ENCODE measurements around the gene MAP1LC3A.
A peak's percentile ranks its signal among the peaks of the same experiment; 100 is the strongest.

The MAP1LC3A gene

GRCh38 chr20:34535301-34535840 is 23.1 kb upstream of the MAP1LC3A start:
- TF ChIP-seq, protein P1, sequence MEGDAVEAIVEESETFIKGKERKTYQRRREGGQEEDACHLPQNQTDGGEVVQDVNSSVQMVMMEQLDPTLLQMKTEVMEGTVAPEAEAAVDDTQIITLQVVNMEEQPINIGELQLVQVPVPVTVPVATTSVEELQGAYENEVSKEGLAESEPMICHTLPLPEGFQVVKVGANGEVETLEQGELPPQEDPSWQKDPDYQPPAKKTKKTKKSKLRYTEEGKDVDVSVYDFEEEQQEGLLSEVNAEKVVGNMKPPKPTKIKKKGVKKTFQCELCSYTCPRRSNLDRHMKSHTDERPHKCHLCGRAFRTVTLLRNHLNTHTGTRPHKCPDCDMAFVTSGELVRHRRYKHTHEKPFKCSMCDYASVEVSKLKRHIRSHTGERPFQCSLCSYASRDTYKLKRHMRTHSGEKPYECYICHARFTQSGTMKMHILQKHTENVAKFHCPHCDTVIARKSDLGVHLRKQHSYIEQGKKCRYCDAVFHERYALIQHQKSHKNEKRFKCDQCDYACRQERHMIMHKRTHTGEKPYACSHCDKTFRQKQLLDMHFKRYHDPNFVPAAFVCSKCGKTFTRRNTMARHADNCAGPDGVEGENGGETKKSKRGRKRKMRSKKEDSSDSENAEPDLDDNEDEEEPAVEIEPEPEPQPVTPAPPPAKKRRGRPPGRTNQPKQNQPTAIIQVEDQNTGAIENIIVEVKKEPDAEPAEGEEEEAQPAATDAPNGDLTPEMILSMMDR (IDR thresholded peaks at IDR 0.05; ENCODE audit: control insufficient read depth, insufficient read depth, low read depth, low read length, missing control alignments), result no peak
- H3K4me3 ChIP-seq (ENCODE audit: control insufficient read depth, low read depth, low read length), result no peak overlapping the region
- no peak for DNase-seq (ENCODE audit: low read depth)

DNA sequence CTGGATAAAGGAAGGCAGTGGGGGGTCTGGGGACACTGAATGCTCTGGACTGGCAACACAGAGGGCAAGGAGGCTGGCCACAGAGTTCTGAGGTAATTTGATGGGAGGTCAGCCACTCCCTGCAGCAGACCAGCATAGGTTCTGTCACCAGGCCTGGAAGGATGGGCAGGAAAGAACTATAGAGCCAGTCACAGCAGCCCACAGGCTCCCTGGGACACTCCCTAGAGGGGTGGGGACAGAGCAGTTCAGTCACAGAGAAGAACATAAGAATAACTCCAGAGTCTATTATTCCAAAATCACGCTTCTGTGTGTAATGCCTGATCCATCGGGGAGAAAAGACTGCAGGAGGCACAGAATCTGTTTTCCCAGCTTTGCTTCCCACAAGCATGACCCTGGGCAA is 22.7 kb upstream of the MAP1LC3A start:
- H3K4me3 ChIP-seq (ENCODE audit: control insufficient read depth, low read depth, low read length), result no peak overlapping the region
- TF ChIP-seq, protein P1 (IDR thresholded peaks at IDR 0.05; ENCODE audit: control insufficient read depth, insufficient read depth, low read depth, low read length, missing control alignments), result no peak
- no peak for DNase-seq (ENCODE audit: low read depth)

DNA sequence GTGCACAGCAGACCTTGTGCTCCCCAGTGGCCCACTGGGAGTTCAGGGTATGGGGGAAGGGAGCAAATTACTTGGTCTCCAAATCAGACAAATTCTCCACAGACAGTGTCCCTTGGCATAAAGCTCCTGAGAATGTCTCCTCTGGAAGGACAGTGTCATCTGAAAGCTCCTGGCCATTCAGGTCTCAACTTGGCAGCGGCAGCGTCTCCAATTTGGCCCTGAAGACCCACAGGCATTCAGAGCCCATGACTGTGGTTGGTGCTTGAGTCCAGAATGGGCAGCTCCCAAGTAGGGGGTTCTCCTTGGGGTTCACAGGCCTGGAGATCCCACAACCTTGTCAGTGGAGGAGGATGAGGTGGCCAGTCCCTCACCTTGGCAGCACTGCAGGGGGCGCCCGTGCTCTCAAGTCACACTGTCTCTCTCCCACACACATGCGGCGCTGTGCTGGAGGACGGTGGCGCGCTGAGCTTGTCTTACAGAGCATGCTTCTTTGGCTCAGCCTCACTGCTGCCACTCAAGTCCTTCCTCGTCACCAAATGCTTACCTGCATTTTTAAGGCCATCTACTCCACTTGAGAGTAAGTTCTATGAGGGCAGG is 21.6 kb upstream of the MAP1LC3A start:
- DNase-seq (ENCODE audit: low read depth), result no peak
- H3K4me3 ChIP-seq (ENCODE audit: control insufficient read depth, low read depth, low read length), result no peak overlapping the region
- TF ChIP-seq, protein P1 (IDR thresholded peaks at IDR 0.05; ENCODE audit: control insufficient read depth, insufficient read depth, low read depth, low read length, missing control alignments), result peak; percentile 43

- no peak overlapping the region for H3K4me3 ChIP-seq (ENCODE audit: control insufficient read depth, low read depth, low read length)
- TF ChIP-seq, protein P1 (IDR thresholded peaks at IDR 0.05; ENCODE audit: control insufficient read depth, insufficient read depth, low read depth, low read length, missing control alignments), result no peak
- no peak for DNase-seq (ENCODE audit: low read depth)
Measured at GRCh38 chr20:34537651-34538050, 20.9 kb upstream of the MAP1LC3A start.

- H3K4me3 ChIP-seq (ENCODE audit: control insufficient read depth, low read depth, low read length), result no peak overlapping the region
- TF ChIP-seq, protein P1 (IDR thresholded peaks at IDR 0.05; ENCODE audit: control insufficient read depth, insufficient read depth, low read depth, low read length, missing control alignments), result peak; percentile 90
- peak; percentile 40 for DNase-seq (ENCODE audit: low read depth)
Measured at GRCh38 chr20:34538671-34539123, 19.8 kb upstream of the MAP1LC3A start.

GRCh38 chr20:34539756-34540155 is 18.8 kb upstream of the MAP1LC3A start:
- TF ChIP-seq, protein P1 (IDR thresholded peaks at IDR 0.05; ENCODE audit: control insufficient read depth, insufficient read depth, low read depth, low read length, missing control alignments), result no peak
- H3K4me3 ChIP-seq (ENCODE audit: control insufficient read depth, low read depth, low read length), result no peak overlapping the region
- no peak for DNase-seq (ENCODE audit: low read depth)

Measured in AG09309 (cell line).